ENCODE data around the gene RCOR3.
A peak's percentile ranks its signal among the peaks of the same experiment; 100 is the strongest.

RCOR3 gene

GRCh38 chr1:211352465-211352864 lies 93.3 kb downstream of the RCOR3 start:
- TF ChIP-seq POLR2AphosphoS5 (IDR thresholded peaks at IDR 0.05; ENCODE audit: low read depth, low read length) (no peak), POLR2A (IDR thresholded peaks at IDR 0.05; ENCODE audit: low read depth, low read length) (no peak), TAF1 (IDR thresholded peaks at IDR 0.05; ENCODE audit: borderline replicate concordance, low read depth, low read length) (no peak)
- FAIRE-seq (no peak), DNase-seq (ENCODE audit: insufficient read length) (no peak)

DNA sequence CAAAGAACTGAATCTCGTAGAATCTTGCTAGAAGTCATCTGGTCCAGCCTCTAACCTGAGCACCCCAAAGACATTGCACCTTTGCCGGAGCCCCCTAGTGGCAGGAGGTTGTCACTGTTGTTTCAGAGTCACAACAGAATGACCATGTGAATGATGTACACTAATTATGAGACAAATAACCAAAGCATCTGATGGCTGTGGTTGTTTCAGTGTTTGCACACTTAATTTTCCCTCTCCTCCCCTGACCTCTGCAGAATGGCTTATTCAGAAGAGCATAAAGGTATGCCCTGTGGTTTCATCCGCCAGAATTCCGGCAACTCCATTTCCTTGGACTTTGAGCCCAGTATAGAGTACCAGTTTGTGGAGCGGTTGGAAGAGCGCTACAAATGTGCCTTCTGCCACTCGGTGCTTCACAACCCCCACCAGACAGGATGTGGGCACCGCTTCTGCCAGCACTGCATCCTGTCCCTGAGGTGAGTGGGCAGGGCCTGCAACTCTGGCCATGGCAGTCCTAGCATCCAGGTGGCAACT lies 93.9 kb downstream of the RCOR3 start:
- DNase-seq (ENCODE audit: insufficient read length) (no peak), FAIRE-seq (peak; percentile 81)
- TF ChIP-seq POLR2AphosphoS5 (IDR thresholded peaks at IDR 0.05; ENCODE audit: low read depth, low read length) (no peak), POLR2A (IDR thresholded peaks at IDR 0.05; ENCODE audit: low read depth, low read length) (no peak), TAF1 (IDR thresholded peaks at IDR 0.05; ENCODE audit: borderline replicate concordance, low read depth, low read length) (no peak)

DNA sequence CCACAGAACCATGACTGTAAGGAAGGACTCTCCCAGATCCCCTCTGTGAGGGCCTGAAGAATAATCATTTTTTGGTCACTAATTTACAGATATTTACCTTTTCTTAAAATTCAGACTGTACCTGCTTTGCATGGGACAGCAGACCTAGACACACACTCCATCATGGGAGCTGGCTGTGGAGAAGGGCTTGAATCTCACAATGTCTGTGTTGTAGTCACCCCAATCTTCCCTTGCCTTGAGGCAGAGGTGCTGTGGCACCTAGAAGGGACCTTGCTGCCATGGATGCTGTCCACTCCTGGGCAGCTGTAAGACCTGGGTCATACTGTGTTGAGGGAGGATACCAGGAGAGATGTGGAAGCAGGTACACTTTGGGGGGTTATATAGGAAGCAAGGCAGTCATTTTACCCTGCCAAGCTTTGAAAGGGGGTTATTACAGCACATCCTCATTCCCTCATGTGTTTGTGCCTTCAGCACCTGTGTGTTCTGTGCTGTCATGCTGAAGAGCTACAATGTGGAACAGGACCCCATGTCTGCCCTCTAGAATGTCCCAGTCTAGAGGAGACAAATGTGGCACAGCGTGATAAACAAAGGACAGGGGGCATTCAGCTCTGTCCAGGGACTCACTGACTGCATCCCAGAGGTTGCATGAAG lies 94.5 kb downstream of the RCOR3 start:
- no peak for FAIRE-seq
- DNase-seq (ENCODE audit: insufficient read length) = no peak
- TF ChIP-seq POLR2A (IDR thresholded peaks at IDR 0.05; ENCODE audit: low read depth, low read length) (no peak), POLR2AphosphoS5 (IDR thresholded peaks at IDR 0.05; ENCODE audit: low read depth, low read length) (no peak), TAF1 (IDR thresholded peaks at IDR 0.05; ENCODE audit: borderline replicate concordance, low read depth, low read length) (no peak)

DNA sequence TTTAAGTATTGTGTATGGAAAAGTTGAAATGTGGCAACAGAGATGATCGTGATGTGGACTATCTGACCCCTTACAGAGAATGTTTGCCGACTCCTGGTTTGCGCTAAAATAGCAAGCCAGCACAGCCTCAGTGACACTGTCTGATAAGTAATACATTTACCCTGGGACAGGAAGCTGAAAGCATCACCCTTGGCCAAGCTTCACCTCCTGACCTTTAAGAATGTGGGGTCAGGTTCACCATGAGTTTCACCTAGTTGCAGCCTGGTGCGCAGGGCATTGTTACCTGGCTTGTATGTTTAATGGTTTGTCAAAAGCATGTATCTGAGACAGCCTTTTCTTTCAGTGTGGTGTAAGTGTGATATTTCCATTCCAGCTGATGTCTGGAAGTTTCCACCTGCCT lies 96.7 kb downstream of the RCOR3 start:
- TF ChIP-seq POLR2A (IDR thresholded peaks at IDR 0.05; ENCODE audit: low read depth, low read length) (no peak), TAF1 (IDR thresholded peaks at IDR 0.05; ENCODE audit: borderline replicate concordance, low read depth, low read length) (no peak), POLR2AphosphoS5 (IDR thresholded peaks at IDR 0.05; ENCODE audit: low read depth, low read length) (no peak)
- DNase-seq (ENCODE audit: insufficient read length) (no peak), FAIRE-seq (no peak)

DNA sequence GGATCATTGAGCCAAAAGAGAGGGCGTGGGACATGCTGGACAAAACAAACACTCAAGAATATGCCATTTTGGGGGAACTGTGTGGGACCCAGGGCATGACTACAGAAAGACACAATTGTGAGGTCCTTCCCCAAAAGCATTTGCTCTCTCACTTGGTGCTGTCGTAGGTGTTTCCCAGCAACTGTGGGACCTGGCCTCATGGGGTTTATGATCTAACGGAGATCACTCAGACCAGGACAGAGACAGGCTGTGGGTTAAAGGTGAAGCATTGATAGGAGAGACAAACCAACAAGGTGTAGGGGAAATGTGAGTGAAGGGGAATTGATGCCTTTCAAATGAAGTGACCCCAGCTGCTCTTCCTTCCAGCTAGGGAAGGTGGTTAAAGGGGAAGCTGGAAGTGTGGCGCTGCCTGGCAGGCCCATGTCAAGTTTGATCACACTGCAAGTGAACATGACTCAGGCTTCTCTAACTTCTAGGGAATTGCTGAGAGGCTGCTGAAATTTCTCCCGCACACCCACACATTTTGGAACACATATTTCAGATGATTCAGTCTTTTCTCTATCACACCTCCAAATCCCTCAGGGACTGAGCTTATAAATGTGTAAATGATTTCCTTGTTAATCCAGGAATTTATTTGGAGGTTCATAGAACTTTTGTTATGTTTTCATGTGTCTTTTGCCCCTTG lies 97.7 kb downstream of the RCOR3 start:
- no peak for FAIRE-seq
- no peak for DNase-seq (ENCODE audit: insufficient read length)
- TF ChIP-seq TAF1 (IDR thresholded peaks at IDR 0.05; ENCODE audit: borderline replicate concordance, low read depth, low read length) (no peak), POLR2A (IDR thresholded peaks at IDR 0.05; ENCODE audit: low read depth, low read length) (no peak), POLR2AphosphoS5 (IDR thresholded peaks at IDR 0.05; ENCODE audit: low read depth, low read length) (no peak)

DNA sequence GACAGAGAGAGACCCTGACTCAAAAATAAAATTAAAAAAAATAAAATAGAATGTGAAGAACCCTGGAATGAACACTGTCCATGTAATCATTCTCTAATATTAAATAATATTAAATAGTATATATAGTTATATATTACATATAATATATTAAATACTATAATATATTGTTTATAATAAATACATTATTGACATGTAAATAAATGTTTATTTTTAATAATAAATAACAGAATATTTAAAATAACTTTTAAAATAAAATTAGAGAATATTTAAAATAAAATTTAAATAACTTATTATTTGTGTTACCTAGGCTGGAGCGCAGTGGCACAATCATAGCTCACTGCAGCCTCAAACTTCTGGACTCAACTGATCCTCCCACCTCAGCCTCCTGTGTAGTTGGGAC lies 99.5 kb downstream of the RCOR3 start:
- no peak for DNase-seq (ENCODE audit: insufficient read length)
- FAIRE-seq = no peak
- TF ChIP-seq POLR2A (IDR thresholded peaks at IDR 0.05; ENCODE audit: low read depth, low read length) = no peak
- TF ChIP-seq POLR2AphosphoS5 (IDR thresholded peaks at IDR 0.05; ENCODE audit: low read depth, low read length) = no peak
- no peak for TF ChIP-seq TAF1 (IDR thresholded peaks at IDR 0.05; ENCODE audit: borderline replicate concordance, low read depth, low read length)

- FAIRE-seq (no peak), DNase-seq (ENCODE audit: insufficient read length) (no peak)
- no peak for TF ChIP-seq POLR2A (IDR thresholded peaks at IDR 0.05; ENCODE audit: low read depth, low read length)
Measured at GRCh38 chr1:211359876-211360275, 100.7 kb downstream of the RCOR3 start.

GRCh38 chr1:211361202-211361601 lies 102.0 kb downstream of the RCOR3 start:
- FAIRE-seq (no peak), DNase-seq (ENCODE audit: insufficient read length) (no peak)
- TF ChIP-seq TAF1 (IDR thresholded peaks at IDR 0.05; ENCODE audit: borderline replicate concordance, low read depth, low read length) (no peak), POLR2AphosphoS5 (IDR thresholded peaks at IDR 0.05; ENCODE audit: low read depth, low read length) (no peak), POLR2A (IDR thresholded peaks at IDR 0.05; ENCODE audit: low read depth, low read length) (no peak)
